LNCAP (cell line): ENCODE results near the gene COL6A5.

Source experiments
- TF ChIP-seq, protein P1 (sequence below): fragments of 450-650 bp; IDR thresholded peaks from 2 replicates; pipeline ENCODE4 v1.5.1; 2017; ENCODE audit warnings: mild to moderate bottlenecking

COL6A5 gene

DNA sequence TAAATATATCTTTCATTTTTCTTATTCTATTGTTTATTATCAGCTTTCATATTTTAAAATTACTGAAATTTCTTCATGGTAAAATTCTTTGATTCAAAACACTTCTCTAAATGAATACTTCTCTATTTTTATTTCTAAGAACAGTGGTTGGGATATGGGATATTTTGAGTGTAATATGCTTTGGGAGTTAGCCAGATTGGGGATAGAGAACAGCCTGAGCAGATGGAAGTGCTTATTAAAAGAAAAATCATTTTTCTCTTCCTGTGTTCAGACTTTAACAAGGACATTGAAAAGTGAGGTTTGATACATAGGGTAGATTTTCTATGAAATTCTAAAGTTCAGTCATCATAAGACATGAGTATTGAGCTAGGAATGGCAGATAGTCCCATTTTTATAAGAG is 84.8 kb downstream of the COL6A5 start:
- TF ChIP-seq, protein P1, sequence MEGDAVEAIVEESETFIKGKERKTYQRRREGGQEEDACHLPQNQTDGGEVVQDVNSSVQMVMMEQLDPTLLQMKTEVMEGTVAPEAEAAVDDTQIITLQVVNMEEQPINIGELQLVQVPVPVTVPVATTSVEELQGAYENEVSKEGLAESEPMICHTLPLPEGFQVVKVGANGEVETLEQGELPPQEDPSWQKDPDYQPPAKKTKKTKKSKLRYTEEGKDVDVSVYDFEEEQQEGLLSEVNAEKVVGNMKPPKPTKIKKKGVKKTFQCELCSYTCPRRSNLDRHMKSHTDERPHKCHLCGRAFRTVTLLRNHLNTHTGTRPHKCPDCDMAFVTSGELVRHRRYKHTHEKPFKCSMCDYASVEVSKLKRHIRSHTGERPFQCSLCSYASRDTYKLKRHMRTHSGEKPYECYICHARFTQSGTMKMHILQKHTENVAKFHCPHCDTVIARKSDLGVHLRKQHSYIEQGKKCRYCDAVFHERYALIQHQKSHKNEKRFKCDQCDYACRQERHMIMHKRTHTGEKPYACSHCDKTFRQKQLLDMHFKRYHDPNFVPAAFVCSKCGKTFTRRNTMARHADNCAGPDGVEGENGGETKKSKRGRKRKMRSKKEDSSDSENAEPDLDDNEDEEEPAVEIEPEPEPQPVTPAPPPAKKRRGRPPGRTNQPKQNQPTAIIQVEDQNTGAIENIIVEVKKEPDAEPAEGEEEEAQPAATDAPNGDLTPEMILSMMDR, result no peak

DNA sequence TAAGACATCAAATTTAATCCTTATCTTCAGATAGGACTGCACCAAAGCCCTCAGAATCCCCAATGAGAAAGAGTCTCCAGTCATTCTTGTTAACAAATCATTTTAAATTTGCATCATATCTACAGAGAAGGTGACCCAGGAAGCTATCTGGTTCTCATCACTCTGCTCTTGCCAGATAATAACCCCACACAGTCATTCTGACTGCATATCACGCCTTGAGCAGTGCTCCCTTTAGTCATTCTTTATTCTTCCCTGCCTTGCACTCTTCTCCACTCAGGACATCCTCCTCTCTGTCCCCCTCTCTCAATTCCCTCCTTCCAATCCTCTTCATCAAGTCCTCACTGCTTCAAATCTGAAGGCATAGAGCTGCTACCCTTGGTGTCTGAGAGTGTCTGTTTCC is 87.8 kb downstream of the COL6A5 start:
- TF ChIP-seq, protein P1, result no peak

DNA sequence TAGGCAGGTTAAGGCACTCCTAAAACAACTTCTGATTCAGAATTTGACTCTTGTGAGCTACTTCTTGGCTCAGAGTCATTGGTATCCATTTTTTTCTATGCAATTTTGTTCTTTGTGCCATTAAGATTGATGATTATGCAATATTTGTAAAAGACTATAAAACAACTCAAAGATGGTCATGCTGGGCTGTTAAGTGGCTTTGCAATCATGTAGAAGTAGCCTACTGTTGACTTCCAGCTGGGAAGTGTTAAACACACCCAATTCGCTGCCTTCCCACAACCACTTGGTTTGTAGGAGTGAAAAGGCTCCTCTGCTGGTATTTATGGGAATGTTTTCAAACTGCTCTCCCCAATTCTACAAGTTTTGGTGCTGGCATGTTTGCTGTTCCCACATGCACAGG is 96.8 kb downstream of the COL6A5 start:
- TF ChIP-seq, protein P1, result no peak

DNA sequence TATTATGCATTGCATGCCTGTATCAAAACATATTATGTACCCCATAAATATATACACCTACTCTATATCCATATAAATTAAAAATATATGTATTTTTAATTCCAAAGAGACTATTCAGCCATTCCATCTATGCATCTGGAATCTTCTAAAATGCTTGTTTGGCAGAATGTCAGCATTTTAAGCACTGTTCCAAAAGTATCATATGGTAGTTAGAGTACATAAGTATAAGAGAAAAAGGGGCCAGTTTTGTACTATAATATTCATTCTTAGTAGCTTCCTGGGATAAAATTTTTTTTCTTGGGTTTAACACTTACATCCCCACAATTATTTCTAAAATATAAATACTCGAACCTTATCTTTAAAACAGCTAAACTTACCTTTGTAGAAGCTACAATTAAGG is 111.1 kb downstream of the COL6A5 start:
- TF ChIP-seq, protein P1, result no peak

DNA sequence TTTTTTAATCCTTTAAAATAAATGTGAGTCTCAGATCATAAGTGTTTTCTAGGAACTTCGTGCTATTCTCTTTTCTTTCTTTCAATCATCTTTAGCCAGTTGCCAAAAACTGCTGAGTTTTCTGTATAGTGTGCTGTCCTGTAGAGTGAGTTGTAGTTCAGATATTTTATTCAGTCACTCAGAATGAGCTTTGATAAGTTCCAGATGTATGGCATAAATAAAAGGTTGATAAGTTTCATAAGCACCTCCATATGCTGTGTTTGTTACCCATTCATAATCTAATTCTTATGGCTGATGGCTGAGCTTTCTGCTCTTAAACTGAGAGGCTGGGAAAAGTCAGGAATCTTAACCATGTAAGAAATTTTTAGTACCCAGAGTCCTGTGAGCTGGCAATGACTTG is 112.2 kb downstream of the COL6A5 start:
- TF ChIP-seq, protein P1, result no peak

DNA sequence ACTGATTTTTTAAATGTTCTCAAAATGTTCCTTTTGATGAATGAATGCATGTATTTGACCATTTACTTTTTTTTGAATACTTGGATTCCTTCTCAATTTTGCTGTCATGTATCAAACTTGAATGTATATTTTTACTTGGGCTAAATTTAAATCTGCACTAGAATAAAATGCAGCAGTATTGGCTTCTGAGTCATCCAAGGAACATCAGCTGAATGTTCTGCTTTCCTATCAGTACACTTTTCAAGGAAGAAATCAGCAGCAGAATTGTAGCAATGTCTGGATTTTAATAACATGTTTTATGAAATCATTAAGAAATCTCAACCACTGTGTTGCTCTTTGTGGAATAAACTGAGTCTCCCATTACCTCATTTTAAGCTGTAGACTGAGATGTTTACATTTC is 114.5 kb downstream of the COL6A5 start:
- TF ChIP-seq, protein P1, result no peak

DNA sequence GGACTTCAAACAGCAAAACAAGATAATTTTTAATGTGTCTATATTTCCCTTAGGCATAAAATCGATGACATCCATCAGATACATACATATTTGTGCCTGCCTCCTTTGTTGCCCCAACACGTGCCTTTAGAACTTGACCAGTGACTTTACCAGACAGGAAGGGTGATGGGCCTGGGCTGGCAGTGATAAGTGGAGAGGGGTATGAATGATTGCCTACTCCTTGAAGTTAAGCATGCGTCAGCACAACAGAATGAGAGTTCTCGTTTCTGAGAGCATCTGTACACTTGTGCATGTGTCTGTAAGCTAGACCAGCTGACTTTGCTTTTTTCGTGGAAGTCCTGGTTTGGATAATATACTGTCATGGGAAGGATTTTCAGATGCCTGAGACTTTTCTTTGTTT is 116.6 kb downstream of the COL6A5 start:
- TF ChIP-seq, protein P1, result no peak

DNA sequence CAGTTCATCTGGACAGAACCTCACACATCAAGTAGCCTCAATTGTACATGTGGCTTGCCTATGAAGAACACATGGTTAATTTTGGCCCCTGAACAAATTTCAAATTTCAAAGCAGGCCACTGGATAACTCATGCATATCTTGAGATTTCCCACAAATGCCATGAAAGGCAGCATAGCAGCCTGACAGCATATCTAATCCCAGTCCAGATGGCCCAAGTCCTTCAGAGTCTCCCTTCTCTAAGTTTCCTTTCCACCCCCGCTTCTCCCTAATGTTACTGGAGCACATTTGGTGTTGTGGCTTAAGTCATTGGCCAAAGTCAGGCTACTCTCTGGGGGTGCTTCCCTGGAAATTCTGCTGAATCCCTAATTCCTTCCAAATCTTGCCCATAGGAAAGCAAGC is 117.7 kb downstream of the COL6A5 start:
- TF ChIP-seq, protein P1, result no peak
